Adrenal gland (tissue), 12 donors: ENCODE results near the gene SGPL1. TPM values are rescaled to one million over a fixed set of nuclear protein-coding genes. Genes with fewer than 3 reads are reported as not detected.

Source experiments
- DNase-seq, 7 donors: peaks; one replicate each; pipeline ENCODE4 v3.0.0-alpha.2; 2019 to 2020
- H3K27ac ChIP-seq, 5 donors: fragments of 200-600 bp; sonication (generic) in 4 of 5; 1 replicate in 3 of 5; 2 replicates in 2 of 5; pipeline versions ENCODE4 v1.5.1 to v1.8.0; 2016 to 2020; ENCODE audit warnings: mild to moderate bottlenecking in 1 of 5
- H3K27me3 ChIP-seq: fragments of 200-600 bp; 2 replicates; pipeline ENCODE4 v1.8.0; 2021
- H3K36me3 ChIP-seq, 2 donors: fragments of 200-600 bp; replicated peaks in 1 of 2; 1 replicate in 1 of 2; 2 replicates in 1 of 2; pipeline versions ENCODE4 v1.5.1 to v1.8.0; 2018 to 2022
- H3K4me1 ChIP-seq, 2 donors: fragments of 200-600 bp; replicated peaks in 1 of 2; 1 replicate in 1 of 2; 2 replicates in 1 of 2; pipeline versions ENCODE4 v1.5.1 to v1.8.0; 2018 to 2021
- H3K4me3 ChIP-seq, 4 donors: fragments of 200-600 bp; sonication (generic) in 3 of 4; one replicate each; pipeline ENCODE4 v1.5.1; 2016 to 2018
- H3K9me3 ChIP-seq, 3 donors: fragments of 200-600 bp; sonication (generic) in 1 of 3; replicated peaks in 1 of 3; 1 replicate in 2 of 3; 2 replicates in 1 of 3; pipeline versions ENCODE4 v1.5.1 to v1.8.0; 2016 to 2021
- POLR2A ChIP-seq, 2 donors: fragments of 450-650 bp; IDR thresholded peaks; one replicate each; pipeline ENCODE4 v1.6.1; 2017; ENCODE audit warnings: antibody characterized with exemption in 2 of 2, mild to moderate bottlenecking in 2 of 2, moderate library complexity in 1 of 2
- WGBS, 4 donors: extraction: QIAGEN DNeasy Blood & Tissue Kit in 2 of 4; methylation state at CpG; one replicate each; pipeline versions ENCODE4 v1.1.5 to v1.1.7; 2013 to 2017; 5-methylcytosine and 5-hydroxymethylcytosine counted together
- intact Hi-C, 2 donors: fragments of 100-400 bp; cut with DNase I; formaldehyde crosslinking; loops; one replicate each; pipeline versions ENCODE4 v1.14.1 to v1.15.0; 2022 to 2023
- polyA plus RNA-seq, 3 donors: library from polyadenylated mRNA; stranded (reverse); fragments of 200-250 nt in 2 of 3; fragments of 350-450 nt in 1 of 3; fragmentation: Illumina TruSeq in 1 of 3; extraction: RNeasy Lipid Tissue Mini Kit (QIAGEN cat#74804) in 1 of 3; gene quantifications; one replicate each; pipeline ENCODE4 v1.2.3, GENCODE V29; 2013 to 2014
- total RNA-seq, 9 donors: library from RNA; depleted of rRNA in 4 of 9; stranded (reverse); fragments of >200 nt in 4 of 9; fragments of 120-200 nt in 1 of 9; fragmentation: NEBNext Ultra II Directional in 1 of 9; extraction: Animal tissue kit (Norgen Biotek cat#: 25700) in 1 of 9; gene quantifications; one replicate each; pipeline versions ENCODE4 v1.1.0 to v1.2.4, GENCODE V29; 2013 to 2023
- TF ChIP-seq, protein P1 (sequence below), 6 experiments: fragments of 450-650 bp in 4 of 6; fragments of 200-600 bp in 2 of 6; sonication (generic) in 1 of 6; IDR thresholded peaks; 1 replicate in 5 of 6; 2 replicates in 1 of 6; pipeline versions ENCODE4 v1.5.1 to v1.8.0; 2016 to 2021; ENCODE audit warnings: antibody characterized with exemption in 6 of 6, mild to moderate bottlenecking in 2 of 6, moderate library complexity in 1 of 6
- donor health status: healthy with polysubstance abuse.
- donor health status: Bipolar disorder and iron deficiency.
- donor health status: DM: yes; HTN: yes; CAD: no.
- donor health status: DM: no; HTN: no; CAD: no.
- donor health status: DM: no; HTN: no; CAD: no.
- donor health status: DM: yes; HTN: yes; CAD: no.

SGPL1 gene
- total and polyA plus RNA-seq, 12 donors: 8.7 to 47.9 (median 33.2) TPM

DNA sequence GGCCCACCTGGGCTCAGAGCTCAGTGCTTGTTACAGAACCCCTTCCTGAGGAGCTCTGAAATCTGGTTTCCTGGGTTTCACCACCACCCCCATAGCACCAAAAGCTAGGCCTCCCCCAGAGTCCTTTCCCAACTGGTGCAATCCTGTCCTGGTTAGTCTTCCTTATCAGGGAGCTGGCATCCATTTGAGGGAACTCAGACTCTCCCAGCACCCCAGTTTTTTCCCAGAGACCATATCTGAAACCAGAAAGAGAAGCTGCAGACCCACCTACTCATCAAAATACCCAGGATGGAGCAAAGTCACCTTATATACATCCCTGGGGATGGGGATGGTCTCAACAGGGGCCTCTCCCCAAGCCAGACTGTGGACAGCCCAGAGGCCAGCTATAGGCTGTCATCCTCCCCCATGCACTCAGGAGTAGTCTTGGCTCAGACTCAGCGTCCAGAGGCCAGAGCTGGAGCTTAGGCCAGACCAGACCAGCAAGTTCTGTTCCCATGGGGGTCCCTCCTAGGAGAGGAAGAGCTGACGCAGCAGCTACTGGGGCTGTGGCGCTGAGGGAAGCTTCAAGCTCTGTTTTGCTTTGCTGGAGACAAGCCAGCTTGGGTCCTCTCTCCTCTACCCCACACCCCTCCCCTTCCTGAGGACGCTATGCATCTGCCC, 33.5 kb upstream of the SGPL1 start:
- no peak overlapping the region for H3K27ac ChIP-seq
- H3K36me3 ChIP-seq: no peaks in the 10 kb centered on the region
- peaks cover 4% of the 10 kb centered on the region for H3K27me3 ChIP-seq
- peaks cover 0 to 9% of the 10 kb centered on the region in 2 donors for H3K4me1 ChIP-seq
- no peak overlapping the region for H3K4me3 ChIP-seq
- WGBS, 4 donors: 40 to 72% (median 48%) methylated on average over 1 to 4 of the region's 4 CpGs
- H3K9me3 ChIP-seq: no peaks in the 10 kb centered on the region
- intact Hi-C loops: no loop called here
- no peak for TF ChIP-seq POLR2A (IDR thresholded peaks at IDR 0.05)
- TF ChIP-seq, protein P1, sequence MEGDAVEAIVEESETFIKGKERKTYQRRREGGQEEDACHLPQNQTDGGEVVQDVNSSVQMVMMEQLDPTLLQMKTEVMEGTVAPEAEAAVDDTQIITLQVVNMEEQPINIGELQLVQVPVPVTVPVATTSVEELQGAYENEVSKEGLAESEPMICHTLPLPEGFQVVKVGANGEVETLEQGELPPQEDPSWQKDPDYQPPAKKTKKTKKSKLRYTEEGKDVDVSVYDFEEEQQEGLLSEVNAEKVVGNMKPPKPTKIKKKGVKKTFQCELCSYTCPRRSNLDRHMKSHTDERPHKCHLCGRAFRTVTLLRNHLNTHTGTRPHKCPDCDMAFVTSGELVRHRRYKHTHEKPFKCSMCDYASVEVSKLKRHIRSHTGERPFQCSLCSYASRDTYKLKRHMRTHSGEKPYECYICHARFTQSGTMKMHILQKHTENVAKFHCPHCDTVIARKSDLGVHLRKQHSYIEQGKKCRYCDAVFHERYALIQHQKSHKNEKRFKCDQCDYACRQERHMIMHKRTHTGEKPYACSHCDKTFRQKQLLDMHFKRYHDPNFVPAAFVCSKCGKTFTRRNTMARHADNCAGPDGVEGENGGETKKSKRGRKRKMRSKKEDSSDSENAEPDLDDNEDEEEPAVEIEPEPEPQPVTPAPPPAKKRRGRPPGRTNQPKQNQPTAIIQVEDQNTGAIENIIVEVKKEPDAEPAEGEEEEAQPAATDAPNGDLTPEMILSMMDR (IDR thresholded peaks at IDR 0.05): no peak
- no peak for DNase-seq

DNA sequence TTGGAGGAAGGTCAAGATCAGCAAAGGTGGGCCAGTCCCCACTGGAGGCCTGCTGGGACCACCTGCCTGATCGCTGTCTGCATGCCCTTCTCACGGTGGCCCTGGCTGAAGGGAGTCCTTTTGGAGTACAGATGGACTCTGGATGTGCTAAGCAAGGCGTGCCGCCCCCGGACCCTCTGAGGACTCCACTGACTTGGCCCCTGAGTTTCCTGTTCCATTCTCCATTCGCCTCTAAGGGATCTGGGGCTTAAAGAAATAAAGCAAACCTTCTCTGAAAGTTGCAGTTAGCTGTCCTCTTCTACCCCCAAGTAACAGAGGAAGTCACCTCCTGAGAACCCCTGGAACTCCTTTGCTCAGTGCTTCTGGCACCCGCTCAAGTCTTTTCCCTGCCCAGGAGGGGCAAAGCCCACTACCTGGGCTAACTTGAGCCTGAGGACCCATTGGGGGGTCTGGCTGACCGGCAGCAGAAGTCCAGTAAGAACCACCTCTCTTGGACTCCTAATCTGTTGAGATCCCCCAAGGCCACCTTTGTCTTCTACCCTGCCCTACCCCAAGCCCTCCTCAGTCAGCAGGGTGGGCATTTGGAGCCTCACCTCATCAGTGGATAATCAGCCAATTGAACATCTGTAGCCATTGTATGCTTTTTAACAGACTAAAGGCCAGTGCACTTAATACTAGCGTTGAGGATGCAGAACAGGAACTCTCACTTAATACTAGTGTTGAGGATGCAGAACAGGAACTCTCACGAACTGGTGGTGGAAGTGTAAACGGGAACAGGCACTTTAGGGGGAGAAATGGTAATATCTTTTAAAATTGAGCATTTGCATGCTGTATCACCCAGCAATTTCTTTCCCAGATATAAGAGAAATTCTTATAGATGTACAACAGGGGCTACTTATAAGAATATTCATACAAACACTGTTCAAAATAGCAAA, 32.7 kb upstream of the SGPL1 start:
- no peak for TF ChIP-seq POLR2A (IDR thresholded peaks at IDR 0.05)
- TF ChIP-seq, protein P1 (IDR thresholded peaks at IDR 0.05): no peak
- Histone ChIP-seq H3K4me1 (peaks cover 0 to 9% of the 10 kb centered on the region in 2 donors), H3K36me3 (no peaks in the 10 kb centered on the region), H3K27me3 (peaks cover 4% of the 10 kb centered on the region), H3K4me3 (no peak overlapping the region), H3K27ac (no peak overlapping the region), H3K9me3 (no peaks in the 10 kb centered on the region)
- 45 to 77% (median 73%) methylated on average over 4 to 11 of the region's 11 CpGs for WGBS, 4 donors
- DNase-seq: no peak
- intact Hi-C loops: no loop called here

DNA sequence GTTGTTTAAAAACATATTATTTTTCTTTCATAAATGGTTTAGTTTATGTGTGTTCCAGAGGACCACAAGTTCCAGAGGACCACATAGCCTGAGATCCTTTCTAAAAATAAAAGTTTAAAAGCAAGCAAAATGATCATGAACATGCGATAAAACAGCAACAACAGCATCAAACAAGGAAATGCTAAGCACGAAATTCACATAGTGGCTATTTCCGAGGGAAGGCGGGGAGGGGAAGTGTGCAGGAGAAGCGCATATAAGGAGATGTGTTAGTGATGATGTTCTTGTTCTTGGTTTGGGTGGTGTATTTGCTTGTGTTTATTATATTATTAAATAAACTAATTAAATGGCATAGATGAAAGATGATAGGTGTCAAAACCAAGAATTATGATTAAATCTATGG, 31.7 kb upstream of the SGPL1 start:
- Histone ChIP-seq H3K27me3 (peaks cover 4% of the 10 kb centered on the region), H3K4me3 (no peak overlapping the region), H3K36me3 (no peaks in the 10 kb centered on the region), H3K27ac (no peak overlapping the region), H3K4me1 (peaks cover 0 to 9% of the 10 kb centered on the region in 2 donors), H3K9me3 (no peaks in the 10 kb centered on the region)
- 66 to 78% (median 70%) methylated on average over 5 of the region's 5 CpGs for WGBS, 4 donors
- no peak for DNase-seq
- no peak for TF ChIP-seq POLR2A (IDR thresholded peaks at IDR 0.05)
- TF ChIP-seq, protein P1 (IDR thresholded peaks at IDR 0.05): no peak
- intact Hi-C loops: no loop called here

DNA sequence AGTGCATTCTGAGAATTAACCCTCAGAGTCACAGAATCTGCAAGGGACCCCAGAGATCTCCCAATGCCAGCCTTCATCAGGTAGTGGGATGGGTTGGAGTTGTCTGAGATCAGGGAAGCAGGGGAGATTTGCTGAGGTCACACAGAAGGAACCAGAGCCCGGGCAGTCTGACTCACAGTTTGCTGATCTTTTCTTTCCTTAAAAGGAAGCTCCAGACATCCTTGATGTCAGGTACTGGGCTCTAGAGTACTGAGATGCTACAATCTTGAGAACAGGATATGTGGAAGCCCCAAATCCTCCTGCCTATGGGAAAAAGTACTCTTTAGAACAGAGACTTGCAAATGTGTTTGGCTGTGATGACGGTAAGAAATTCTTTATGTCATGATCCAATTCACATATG, 31.3 kb upstream of the SGPL1 start:
- DNase-seq: no peak
- intact Hi-C loops: no loop called here
- Histone ChIP-seq H3K4me1 (peaks cover 0 to 9% of the 10 kb centered on the region in 2 donors), H3K36me3 (no peaks in the 10 kb centered on the region), H3K9me3 (no peaks in the 10 kb centered on the region), H3K27ac (no peak overlapping the region), H3K4me3 (no peak overlapping the region), H3K27me3 (peaks cover 4% of the 10 kb centered on the region)
- 41 to 72% (median 64%) methylated on average over 2 of the region's 2 CpGs for WGBS, 4 donors
- no peak for TF ChIP-seq POLR2A (IDR thresholded peaks at IDR 0.05)
- TF ChIP-seq, protein P1 (IDR thresholded peaks at IDR 0.05): no peak
